Kidney tubule cell (primary cell): ENCODE measurements around the gene ANAPC15.
"Not testable (repeated sequence)": the region's sequence is repeated elsewhere in the genome, so short reads cannot be mapped to it uniquely, and the experiment has no call there.

Experiments used
- DNase-seq: peaks from one replicate; pipeline ENCODE4 v3.0.0-alpha.2; 2018; ENCODE audit warnings: low spot score

Gene ANAPC15

DNA sequence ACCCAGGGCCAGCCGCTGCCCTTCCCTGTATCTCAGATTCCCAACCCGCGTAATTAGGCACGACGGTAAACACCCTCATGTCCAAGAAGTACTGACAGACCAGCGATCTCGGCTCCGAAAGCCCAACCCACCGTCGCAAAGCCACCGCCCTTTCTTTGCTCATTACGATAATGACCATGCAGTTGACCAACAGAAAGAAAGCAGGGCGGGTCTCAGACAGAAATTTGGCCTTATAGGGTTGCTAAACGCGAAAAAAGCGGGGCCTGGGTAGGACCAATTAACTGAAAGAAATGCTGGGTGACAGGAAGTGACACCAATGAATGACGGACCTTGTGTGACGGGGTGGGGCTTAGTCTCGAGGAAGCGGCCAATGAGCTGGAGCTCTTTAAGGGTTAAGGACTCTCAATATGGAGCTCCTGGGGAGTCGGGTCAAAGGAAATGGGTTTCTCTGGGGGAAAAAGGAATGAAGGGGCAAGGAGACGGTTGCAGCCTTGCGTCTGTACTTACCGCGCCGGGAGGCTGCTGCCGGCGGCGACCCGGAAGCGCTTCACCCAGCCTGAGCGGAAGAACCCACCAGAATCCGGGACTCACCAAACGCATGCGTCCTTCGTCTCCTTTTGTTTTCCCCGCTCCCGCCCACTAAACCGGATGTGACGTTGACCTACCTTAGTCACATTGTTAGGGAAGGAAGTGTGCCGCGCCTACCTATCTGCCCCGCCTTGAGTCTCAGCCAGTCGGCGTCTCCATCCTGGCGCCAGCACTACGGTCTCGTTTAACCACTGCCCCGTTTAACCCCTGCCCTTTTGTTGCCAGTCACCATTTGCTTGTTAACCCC, at the start of gene ANAPC15:
Gene ANAPC15, minus strand, starts transcription at position 553 of the 835 bp plus-strand sequence. CDS start 1,419 bp downstream, outside the sequence.
- peak; percentile 99 for DNase-seq

DNA sequence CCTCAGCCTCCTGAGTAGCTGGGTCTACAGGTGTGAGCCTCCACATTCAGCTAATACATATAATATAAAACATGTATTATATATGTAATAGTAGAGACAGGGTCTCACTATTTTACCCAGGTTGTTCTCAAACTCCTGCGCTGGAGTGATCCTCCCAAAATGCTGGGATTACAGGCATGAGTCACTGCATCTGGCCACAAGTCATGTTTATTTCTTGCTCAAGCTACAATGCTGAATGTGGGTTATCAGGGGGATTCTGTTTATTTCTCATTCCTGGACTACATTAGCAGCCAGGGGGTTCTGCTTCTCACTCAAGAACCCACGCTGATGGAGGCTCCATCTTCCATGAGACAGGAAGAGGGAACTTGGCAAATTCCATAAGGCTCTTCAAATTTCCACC, 47.8 kb upstream of the ANAPC15 start:
- DNase-seq, result no peak

DNA sequence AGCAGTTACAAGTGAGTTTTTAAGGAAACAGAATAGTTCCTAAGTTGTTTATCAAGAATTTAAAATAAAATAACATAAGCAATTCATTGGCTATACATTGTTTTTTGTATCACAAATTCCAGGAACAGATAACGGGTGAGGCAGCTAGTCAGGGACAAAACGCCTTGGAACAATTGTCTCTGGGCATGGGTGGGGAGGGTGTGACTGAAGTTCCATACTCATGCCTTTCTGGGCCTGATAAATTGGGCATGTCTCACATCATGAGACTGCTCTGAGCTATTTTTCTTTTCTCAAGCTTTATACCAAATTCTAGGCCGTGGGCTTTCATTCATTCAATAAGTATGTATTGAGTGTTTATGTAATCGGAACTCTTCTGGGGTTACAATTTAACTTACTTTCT, 44.6 kb upstream of the ANAPC15 start:
- DNase-seq, result no peak

DNA sequence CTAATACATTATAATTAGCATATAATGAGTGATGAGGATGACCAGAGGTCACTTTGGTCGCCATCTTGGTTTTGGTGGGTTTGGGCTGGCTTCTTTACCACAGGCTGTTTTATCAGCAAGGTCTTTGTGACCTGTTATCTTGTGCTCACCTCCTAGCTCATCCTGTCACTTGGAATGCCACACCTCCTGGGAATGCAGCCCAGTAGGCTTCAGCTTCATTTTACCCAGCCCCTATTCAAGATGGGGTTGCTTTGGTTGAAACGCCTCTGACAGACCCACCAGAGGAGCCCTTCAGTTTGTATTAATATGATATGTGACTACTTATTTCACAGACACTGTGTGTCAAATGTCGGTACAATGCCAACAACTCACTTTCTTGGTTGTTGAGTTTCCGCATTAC, 43.3 kb upstream of the ANAPC15 start:
- DNase-seq, result no peak

DNA sequence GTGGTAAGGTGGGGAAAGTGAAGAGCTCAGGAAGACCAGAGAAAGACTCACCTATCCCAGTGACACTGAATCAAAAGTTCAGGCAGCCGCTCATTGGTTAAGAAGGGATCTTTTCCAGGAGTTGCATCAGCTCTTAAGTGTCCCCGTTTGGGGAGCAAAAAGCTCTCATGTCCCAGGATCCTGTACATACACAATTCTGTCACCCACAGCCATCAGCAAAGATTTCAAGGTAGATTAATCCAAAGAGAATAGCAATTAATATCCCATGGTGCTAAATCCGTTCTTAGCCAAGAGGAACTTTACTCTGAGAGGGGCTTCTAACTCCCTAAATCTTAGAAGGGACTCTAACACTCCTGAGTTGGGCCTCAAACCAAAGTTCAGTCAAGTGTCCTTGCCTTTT, 42.3 kb upstream of the ANAPC15 start:
- DNase-seq, result no peak

DNA sequence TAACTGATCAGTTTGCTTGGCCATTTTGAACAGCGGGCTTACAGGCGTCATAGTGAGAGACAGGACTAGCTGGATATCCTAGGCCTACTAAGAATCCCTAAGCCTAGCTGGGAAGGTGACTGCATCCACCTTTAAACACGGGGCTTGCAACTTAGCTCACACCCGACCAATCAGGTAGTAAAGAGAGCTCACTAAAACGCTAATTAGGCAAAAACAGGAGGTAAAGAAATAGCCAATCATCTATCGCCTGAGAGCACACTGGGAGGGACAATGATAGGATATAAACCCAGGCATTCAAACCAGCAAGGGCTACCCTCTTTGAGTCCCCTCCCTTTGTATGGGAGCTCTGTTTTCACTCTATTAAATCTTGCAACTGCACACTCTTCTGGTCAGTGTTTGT, 41.4 kb upstream of the ANAPC15 start:
- DNase-seq, result not testable (repeated sequence)

DNA sequence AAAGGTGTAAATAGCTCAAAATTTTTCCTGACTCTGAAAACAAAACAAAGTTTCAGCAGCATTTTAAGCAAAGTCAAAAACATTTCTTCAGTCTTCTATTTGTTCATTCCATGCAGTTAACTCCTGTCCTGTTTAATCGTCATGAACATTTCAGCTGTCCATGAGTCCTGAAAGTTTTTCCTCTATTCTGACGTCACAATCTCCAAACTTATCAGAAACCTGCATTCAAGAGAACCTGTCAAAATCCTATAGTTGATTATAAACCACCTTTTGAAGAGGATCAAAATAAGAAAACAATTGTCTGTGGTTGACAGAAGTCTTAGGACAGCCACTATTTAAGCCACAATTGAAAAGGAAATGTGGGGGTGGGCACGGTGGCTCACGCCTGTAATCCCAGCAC, 38.4 kb upstream of the ANAPC15 start:
- no peak for DNase-seq

DNA sequence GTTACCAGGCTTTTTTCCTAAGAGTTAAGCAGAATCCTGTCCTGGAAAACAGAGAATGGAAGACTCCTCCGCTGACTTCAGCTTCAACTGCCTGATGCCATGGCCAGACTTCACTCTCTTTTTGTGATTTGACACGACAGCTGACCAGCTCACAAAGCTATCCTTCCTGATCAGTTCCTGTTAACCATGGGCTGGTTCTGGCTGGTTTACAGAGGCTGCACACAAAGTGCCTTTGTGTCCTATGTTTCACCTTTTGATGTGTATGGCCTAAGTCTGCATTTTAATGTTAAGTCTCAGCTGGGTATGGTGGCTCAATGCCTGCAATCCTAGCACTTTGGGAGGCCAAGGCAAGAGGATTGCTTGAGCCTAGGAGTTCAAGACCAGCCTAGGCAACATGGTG, 34.1 kb upstream of the ANAPC15 start:
- DNase-seq, result no peak

DNA sequence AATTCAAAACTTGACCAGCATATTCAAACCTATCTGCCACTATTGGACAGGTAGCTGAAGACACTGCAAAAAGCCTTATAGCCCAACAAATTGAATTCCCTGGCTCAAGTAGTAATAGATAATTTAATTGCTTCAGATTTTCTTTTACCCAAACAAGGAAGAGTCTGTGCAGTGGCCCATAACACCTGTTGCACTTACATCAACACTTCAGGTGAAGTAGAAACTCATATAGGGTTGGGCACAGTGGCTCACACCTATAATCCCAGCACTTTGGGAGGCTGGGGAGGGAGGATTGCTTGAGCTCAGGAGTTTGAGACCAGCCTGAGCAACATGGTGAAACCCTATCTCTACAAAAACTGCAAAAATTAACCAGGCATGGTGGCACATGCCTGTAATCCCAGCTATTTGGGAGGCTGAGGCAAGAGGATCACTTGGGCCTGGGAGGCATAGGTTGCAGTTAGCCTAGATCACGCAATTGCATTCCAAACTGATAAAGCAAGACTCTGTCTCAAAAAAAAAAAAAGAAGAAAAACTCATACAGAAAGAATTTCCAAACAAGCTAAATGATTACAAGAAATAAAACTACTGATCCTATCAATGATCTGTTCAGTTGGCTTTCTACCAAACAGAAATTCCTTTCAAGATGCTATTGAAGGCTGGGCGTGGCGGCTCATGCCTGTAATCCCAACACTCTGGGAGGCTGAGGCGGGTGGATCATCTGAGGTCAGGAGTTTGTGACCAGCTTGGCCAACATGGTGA, 32.5 kb upstream of the ANAPC15 start:
- DNase-seq, result peak; percentile 97

DNA sequence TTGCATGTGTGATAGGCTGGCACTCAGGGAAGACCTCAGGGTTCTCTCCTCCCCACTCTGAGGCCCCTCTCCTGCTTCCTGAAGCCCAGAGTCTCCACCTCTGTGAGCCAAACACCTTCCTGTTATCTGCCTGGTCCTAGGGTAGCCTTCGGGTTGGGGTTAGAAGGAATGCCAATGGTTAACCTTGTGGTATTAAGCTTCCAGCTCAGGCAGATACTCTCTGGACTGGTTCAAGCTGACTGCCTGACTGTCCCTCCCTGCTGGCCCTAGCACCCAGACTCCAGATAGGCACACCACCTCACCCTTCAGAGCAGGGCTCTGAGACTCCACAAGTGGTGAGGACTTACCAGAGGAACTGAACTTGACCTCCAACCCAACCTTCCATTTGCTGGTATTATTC, 30.0 kb upstream of the ANAPC15 start:
- peak; percentile 61 for DNase-seq

DNA sequence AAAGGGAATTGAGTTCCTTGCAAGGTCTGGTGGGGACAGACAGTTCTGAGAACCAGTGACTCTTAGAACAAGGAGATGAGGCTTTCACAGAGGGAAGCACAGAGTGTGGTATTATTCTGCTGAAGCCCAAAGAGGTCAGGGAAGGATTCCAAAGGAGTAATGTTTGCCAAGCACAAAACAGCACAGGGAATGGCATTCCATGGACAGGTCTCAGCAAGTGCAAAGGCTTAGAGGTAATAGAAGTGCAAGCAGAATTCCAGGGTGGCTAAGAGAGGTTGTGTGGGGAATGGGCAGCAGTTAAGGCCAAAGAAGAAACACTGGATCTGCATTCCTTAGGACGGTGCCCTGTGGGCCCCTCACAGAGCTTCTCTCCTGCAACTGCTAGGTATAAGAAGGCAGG, 29.6 kb upstream of the ANAPC15 start:
- peak; percentile 31 for DNase-seq

DNA sequence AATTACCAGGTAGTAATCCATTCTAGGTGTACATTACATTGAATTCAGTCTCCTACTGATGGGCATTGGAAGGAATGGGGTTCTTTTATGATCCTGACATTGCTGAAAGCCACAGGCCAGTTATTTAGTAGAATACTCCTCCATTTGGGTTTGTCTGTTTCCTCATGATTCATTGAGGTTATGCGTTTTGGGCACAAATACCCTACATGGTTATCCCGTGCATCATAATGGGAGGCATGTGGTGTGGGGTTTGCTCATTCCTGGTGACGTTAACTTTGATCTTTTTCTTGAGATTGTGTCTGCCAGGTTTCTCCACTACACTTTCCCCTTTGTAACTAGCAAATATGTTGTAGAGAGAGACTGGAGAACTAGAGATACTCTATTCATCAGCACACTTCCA, 28.6 kb upstream of the ANAPC15 start:
- DNase-seq, result peak; percentile 90

DNA sequence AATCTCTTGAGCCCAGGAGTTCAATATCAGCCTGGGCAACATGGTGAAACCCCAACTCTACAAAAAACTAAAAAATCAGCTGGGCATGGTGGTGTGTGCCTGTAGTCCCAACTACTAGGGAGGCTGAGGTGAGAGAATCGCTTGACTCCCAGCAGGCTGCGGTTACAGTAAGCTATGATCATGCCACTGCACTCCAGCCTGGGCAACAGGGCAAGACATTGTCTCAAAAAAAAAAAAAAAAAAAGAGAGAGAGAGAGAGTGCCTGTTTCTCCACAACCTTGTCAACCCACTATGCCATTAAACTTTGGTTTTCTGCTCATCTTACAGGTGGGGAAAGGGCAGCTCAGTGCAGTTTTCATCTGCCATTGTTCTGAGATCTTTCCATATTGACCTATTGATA, 28.2 kb upstream of the ANAPC15 start:
- no peak for DNase-seq

DNA sequence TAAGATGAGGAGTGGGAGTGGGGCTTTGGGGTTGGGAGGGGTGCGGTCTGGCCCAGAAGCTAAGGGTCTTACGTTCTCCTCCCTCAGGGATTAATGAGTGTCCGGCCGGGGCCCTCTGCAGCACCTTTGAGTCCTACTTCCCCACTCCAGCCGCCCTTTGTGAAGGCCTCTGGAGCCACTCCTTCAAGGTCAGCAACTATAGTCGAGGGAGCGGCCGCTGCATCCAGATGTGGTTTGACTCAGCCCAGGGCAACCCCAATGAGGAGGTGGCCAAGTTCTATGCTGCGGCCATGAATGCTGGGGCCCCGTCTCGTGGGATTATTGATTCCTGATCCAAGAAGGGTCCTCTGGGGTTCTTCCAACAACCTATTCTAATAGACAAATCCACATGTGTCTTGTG, 27.0 kb upstream of the ANAPC15 start:
- no peak for DNase-seq

DNA sequence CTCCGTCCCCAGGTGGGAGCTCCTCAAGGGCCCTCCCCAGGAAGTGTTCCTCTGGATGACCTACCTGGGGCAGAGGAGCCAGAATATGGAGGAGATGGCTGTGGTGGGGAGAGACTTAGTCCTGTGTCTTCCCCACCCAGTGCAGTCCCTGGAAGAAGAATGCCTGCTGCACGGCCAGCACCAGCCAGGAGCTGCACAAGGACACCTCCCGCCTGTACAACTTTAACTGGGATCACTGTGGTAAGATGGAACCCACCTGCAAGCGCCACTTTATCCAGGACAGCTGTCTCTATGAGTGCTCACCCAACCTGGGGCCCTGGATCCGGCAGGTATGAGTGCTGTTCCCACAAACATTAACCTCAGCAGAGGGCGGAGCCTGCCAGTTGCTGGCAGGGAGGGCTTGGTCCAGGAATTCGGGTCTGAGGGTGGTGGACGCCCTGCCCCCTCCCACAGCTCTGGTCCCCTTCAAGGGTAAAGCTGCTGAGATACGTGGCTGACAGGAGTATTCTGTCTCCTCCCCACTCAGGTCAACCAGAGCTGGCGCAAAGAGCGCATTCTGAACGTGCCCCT, 26.4 kb upstream of the ANAPC15 start:
- peak; percentile 59 for DNase-seq

DNA sequence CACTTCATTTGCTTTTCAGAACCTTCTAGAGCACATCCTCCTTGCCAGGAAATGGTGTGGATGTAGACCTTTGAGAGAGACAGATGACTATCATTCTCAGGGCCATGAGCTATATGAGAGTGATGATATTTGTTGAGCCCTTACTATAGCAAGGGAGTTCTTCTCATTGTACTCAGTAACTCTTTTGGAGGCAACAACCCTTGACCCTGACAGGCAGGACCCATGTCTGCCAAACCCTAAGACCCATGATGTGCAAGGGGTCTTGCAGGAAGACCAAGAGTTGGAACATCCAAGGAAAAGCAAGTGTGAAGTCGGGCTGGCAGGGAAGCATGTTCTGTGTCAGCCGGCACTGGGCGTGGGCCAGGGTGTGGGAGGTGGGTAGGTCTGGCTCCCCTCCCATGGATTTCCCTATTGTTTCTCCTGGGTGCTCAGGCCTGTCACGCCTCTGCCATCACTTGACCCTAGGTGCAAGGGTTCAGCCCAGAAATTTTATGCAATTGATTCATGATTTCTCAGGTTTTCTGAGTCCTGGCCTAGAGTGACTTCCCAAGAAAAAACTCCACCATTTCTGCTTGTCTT, 24.3 kb upstream of the ANAPC15 start:
- no peak for DNase-seq

DNA sequence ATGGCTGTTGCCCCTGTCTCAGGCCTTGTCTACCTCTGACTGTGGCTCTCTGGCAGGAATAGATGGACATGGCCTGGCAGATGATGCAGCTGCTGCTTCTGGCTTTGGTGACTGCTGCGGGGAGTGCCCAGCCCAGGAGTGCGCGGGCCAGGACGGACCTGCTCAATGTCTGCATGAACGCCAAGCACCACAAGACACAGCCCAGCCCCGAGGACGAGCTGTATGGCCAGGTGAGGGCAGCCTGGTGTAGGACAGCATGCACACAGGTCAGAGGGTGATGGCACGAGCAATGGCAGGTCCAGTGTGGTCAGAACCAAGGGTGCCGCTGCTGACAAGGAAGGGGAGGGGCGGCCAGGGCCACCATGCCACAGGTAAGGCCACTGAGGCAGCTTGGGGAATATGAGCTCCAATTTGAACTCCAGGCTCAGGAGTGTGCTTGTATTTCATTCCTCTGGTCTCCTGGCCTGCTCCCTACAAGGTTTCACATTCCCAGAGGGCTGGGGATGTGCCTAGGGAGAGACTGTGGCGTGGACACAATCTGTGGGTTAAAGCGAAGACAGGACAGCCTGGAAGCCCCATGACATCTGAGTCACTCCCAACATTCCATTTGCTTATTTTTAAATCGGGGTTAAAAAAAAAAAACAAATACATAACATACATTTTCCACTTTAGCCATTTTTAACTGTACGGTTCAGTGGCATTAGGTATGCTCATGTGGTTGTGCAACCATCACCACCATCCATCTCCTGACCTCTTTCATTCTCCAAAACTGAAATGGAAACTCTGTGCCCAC, 23.6 kb upstream of the ANAPC15 start:
- peak; percentile 34 for DNase-seq

DNA sequence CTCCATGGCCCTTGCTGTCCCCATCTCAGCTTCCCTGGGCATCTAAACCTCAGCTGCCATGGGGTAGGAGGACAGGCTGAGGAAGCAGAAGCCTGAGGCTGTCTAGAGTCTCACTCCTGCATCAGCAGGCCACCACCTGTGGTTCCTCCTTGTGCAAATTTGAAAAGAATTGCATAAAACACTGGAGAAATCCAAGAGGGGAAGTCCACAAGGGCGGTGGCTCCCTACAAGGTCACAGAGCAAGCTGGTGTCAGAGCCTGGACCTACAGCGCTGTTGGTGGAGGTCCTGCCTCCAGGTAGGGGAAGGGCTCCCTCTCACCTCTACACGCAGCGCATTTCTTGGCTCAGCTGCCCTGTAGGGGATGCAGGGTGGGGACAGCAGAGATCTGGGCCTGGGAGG, 23.0 kb upstream of the ANAPC15 start, which contains the start of gene FOLR3:
Gene FOLR3, plus strand, starts transcription at position 253 of the 400 bp plus-strand sequence. CDS start 228 bp downstream, outside the sequence.
- not testable (repeated sequence) for DNase-seq

DNA sequence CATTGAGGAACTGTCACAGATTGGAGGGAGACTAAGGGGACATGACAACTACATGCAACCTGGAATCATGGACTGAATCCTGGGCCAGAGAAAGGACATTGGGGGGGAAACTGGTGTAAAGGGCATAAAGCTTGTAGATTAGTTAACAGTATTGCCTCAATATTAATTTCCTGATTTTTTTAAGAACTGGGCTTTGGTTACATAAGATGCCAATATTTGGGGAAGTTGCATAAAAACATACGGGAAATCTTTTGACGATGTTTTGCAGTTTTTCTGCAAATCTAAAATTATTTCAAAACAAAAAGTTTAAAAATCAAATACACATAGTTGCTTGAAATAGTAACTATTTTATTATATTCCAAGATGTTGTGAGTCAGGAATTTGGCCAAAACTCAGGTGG, 20.2 kb upstream of the ANAPC15 start:
- no peak for DNase-seq

DNA sequence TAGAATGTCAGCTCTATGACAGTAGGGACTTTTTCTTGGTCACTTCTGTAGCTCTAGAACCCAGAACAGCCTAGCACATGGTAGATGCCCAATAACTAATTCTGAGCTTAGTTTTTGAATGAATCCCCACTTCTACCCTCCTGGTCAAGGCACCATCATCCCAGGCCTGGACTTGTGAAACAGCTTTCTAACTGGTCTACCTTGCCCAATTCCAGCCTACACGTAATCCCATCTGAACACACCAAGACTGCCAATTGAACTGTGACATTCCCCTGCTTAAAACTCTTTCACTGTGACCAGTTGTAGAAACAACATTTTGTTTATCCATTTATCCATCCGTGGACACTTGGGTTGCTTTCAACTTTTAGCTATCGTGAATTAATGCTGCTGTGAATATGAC, 16.9 kb upstream of the ANAPC15 start:
- DNase-seq, result no peak

DNA sequence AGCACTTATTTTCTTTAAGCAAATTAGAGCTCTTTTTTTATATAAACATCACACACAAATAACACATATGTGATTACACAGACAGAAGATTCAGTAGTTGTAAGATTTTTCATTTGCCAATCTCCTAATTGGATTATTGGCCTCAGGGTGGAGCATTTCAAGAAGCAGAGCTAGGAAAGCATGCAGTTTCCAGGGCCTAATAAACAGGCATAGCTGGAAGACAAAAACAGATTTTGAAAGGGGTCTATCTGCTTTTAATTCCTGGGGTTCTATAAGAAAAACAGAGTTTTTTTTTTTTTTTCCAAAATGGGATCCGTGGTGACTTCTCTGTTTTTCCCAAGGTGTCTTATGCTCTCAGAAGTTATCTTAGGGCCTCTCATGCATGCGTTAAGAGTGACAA, 15.4 kb upstream of the ANAPC15 start:
- DNase-seq, result no peak

DNA sequence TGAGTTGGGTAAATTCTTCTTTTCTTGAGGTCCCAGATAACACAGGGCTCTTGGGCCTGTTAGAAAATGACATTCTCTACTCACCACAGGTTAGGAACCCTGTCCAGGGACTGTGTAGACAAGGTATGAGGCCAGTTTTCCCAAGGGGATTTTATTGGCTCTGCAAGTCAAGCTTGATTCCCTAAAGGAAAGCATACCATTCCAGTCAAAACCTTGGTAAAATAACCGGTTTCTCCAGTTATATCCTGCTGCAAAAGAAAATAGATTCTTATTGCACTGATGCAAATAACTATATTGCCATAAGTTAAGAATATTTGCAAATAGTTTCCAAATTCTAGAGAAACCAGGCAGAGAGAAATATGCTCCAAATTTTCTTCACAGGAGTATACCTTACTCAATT, 13.5 kb upstream of the ANAPC15 start:
- DNase-seq, result no peak
